Measurements from ENCODE around the gene PRICKLE2.
A peak's percentile ranks its signal among the peaks of the same experiment; 100 is the strongest.

The PRICKLE2 gene

DNA sequence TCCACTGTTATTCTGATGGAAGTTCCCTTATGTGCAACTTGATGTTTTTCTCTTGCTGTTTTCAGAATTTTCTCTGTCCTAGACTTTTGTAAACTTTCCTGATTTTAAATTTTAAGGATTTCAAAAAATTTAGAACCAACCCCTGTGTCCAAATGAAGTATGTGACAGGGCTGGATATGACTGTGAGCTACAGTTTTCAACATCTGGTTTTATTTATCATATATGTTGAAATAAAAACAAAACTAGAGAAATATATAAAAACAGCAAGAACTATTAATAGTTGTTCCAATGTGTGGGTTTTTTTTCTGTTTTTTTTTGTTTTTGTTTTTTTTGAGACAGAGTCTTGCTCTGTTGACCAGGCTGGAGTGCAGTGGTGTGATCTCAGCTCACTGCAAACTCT, 154.6 kb downstream of the PRICKLE2 start:
- DNase-seq, result no peak

DNA sequence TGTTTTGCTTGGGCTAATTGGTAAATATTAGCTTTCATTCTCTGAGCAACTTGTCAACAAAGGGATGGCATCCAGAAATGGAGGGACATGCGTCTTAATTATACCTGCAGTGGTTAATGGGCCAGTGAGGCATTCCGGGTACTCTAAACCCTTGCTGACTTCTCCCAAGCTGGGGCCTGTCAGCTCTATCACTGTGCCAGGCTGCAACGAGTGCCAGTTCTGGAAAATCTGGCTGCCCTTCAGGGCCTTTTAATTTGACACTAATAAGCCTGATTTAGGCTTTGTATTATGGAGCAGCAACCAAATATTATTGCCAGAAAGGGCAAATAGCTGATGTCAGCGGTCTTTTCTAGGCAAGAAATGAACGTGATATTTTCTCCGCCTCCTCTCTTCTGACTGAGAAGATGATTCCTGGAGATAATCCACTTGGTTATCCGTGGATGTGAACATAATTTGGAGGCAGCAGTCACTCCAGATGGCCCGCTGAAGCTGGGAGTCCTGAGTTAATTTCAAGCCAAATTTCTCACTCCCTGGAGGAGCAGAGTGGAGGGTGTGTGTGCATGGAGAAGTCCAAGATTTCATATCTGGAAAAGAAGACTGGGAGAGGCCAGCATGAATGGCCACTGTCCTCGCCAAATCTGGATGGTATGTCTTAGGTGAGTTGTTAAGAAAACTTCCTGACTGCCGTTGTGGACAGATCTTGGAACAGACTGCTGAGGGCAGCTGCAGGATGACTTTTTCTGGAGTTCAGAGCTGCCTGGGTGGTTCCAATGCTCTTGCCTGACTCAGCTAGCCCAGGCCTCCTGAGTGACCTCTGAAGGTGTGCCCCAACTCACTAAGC, 157.5 kb downstream of the PRICKLE2 start:
- no peak for DNase-seq

DNA sequence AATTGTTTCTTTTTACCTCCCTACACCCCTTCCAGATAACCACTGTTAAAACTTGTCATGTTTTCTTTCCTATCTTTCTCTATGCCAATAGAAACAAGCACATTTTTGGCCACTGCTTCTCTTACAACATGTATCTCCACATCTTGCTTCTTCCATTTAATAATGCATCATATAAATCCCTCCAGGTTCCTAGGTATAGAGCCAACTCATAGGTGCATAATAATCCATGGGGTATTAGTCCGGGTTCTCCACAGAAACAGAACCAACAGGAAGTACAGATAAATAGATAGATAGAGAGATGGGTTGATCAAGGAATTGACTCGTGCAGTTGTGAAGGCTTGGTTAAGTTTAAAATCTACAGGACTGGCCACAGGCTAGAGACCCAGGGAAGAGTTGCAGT, 160.5 kb downstream of the PRICKLE2 start:
- DNase-seq, result no peak

DNA sequence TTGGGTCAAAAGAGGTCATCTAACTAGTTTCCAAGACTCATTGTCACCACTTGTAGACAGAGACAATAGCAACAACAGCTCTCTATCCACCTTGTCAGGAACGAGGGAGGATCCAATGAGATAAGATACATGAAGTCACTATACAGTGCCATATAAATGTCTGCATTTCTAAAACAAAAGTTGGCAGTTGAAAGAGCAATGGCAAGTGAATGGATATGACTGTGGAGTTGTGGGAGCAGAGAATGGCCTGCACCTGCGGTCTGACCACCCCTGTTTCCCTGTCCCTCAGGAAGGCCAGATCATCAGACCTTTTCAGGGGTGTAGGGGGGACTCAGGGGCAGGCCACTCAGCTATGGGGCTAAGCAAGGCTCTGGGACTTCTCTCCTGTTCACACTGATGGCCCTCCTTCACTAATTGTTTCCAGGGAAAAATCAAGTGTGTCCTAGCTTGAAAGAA, 161.3 kb downstream of the PRICKLE2 start:
- DNase-seq, result no peak

DNA sequence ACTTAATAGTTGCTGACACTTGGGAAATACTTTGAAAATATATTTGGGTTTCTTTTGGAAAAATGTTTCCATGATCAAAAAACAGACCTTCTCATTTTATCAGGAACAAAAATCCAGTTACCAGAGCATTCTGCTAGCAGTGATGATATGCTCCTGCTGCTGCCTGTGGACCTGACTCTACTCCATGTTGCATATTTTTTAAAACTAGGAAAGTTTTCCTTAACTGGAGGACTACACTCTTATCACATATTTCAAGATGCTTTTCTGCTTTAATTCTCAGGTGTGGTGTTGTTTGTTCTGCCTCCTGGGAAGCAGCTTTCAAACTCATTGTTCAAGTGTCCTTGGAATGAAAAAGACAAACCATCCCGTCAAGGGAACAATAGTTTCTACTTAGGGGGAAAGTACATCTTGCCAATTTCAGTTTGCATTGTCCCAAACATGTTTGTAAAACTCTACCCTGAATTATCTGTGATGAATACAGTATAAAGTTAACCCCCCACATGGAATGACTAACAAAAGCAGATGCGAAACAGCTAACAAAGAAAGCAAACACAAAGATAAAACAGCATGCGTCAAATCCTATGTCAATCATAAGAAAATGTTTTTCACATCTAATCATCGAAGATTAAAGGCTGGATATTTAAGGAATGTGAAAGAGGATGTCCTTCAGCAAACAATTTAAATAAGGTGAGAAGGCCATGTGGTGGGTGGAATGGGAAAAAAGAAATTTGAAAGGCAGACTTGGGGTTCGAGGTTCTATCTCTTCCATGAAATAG, 161.9 kb downstream of the PRICKLE2 start:
- no peak for DNase-seq

DNA sequence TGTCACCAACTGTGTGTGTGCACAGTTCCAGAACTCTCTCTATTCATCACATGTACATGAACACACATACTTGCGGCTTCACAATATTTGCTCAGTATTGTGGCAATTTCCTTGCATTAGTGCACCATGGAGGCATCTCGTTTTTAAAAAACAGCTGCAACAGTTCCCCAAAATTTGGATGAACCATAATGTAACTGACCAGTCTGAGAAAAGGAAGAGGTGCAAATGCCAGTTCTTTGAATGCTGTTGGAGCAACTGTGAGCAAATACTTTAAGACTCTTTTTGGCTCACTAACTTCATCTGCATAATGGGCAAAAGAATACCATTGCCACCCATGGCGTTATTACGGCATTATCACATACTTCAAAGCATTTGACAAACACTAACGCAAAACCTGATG, 163.6 kb downstream of the PRICKLE2 start:
- DNase-seq, result no peak

DNA sequence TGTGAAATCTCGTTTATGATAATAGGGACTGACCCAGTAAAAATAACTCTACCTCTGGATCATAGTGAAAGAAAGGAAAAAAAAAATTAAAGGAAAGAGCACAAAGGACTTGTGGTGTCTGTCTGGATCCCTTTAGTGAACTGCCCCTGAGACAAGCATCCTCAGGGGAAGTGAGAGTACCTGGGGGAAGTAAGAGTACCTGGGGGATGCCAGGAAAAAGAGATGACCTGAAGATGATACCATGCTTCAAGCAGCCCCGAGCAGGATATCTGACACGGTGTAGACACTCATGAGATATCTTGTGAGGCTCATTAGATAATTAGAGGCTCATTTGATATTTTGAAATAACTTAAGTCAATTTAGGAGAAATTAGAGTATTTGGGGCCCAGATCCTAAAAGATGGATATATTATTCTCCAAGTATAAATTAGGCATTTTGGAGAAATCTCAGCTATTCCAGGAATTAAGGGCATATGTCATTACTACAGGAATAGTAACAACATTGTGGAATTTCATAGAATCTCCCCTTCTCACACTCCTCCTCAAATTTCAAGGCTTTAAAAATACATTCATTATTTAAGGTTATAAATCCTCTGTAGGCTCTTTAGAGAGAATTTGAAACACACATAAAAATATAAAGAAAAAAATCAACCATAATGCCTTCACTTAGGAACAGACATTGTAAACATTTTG, 165.6 kb downstream of the PRICKLE2 start:
- no peak for DNase-seq

DNA sequence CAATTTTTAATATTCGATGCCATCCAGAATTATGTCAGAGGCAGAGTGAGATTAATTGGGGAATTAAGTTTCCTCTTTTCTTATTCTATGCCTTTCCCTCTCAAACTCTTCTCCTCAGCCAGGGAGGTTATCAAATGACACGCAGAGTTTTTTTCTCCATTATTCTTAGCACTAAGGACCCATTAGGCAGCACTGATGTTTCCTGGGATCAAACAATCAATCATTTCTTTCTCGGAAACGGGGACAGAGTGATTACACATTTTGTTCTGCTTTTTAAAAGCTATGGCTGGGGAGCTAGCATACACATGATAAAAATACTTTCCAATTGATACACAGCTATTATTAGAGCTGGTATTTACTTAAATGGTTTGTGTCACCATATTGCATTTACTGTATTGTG, 166.7 kb downstream of the PRICKLE2 start:
- DNase-seq, result peak in 2 of 3 experiments; percentile 15 to 77

DNA sequence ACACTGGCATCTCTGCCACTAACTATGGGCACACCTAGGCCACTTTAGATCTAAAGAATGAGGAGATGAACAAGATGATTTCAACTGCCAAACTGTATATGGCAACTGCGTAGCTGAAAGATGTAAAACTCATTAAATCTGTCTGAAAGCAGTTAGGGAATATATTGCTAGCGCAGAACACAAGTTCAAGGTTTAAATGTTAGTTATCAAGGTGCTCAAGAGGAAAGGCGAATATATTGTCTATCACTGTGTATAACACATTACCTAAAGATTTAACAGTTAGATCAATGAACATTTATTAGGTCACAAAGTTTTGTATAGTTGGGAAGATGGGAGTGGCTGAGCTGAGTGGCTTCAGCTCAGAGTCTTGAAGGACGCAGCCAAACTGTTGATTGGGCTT, 168.0 kb downstream of the PRICKLE2 start:
- DNase-seq, result no peak

DNA sequence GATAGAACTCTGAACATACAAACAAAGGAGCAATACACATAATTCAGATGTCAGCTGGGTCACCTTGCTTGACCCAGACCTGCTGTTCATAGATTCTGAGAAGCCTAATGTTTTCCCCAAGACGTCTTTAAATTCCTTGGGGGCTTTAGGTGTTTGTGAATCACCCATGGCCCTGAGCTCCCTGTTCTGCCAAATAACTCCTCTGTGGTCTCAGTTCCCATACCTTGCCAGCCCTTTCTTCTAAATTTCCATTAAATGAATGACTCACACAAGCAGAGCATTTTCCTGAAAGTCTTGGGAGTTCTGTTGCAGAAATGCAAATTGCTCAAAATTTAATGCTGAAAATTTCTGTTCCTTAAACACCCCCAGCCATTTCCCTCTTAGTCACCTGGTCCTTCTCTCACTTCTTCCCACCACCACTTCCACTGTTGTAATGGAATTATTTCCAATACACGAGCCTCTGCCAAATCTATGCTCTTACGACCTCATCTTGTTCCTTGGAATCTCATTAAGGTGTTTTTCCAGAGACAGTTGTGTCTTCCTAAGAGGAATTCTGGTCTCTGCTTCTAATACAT, 168.6 kb downstream of the PRICKLE2 start:
- no peak for DNase-seq

DNA sequence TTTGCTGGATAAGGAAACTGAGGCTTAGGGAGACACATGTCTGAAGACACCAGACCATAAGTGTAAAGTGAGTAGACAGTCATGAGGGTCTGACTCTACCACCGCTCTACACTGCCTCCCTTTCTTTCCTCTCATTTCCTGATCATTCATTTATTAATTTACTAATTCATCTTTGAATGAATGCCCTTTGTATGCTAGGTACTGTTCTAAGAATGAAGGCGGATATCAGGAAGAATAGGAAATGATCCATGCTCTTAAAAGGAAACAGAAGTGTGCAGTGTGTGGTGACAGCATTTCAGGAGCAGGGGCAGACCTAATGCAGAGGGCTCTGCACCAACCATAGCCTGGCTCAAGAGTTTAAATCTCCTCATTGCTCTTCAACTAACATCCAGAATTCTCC, 170.2 kb downstream of the PRICKLE2 start:
- no peak for DNase-seq

DNA sequence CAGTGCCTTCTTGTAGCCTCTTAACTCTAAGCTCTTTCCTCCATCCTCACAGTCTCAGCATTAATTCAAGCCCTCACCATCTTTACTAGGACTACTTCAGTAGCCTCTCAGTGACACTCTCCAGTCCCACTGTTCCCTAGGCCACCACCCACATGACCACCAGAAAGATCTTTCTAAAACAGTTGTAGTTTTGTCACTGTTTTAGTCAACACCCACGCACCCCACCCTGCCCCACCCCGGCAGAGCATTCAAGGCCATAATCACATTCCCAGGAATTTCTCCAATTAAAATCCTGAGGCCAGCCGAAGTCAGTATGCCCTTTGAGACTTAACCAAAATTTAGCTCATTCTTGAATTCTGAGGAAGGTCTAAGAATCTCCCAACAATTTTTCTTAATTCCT, 170.8 kb downstream of the PRICKLE2 start:
- DNase-seq, result no peak

DNA sequence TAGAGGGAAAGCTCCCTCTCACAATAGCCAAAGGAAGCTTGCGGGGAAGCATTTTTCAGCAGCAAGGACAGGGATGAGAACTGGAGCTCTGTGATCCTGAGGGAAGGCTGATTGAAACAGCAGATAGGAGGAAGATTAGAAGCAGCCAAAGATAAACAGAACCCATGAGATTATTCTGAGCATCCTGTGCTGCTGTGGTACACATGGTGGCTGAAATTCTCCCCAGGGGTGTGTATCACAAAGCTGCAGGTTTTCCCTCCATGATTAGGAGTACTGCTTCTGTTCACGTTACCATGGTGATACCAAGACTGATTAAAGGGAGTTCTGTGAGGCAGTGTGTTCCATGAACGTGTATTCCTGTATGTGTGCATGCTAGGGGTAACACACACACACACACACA, 171.7 kb downstream of the PRICKLE2 start:
- DNase-seq, result peak in 2 of 3 experiments; percentile 30 to 66

DNA sequence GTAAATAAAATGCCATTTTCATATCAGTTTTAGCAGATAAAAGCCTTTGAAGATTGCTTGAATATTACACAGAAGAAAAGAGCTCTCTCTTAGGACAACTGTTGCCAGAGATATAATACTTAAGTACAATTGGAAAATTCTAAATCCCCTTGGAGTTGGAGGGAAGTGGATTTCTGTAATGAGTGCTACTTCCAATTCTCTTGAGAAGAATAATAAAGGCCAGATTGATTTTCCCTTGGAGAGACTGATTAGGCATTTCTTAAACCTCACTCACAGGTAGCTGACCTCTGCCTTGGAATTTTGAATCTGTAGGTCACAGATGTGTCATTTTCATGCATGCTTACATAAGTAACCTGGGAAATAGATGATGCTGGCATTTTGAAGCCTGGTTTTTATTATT, 172.1 kb downstream of the PRICKLE2 start:
- DNase-seq, result no peak

DNA sequence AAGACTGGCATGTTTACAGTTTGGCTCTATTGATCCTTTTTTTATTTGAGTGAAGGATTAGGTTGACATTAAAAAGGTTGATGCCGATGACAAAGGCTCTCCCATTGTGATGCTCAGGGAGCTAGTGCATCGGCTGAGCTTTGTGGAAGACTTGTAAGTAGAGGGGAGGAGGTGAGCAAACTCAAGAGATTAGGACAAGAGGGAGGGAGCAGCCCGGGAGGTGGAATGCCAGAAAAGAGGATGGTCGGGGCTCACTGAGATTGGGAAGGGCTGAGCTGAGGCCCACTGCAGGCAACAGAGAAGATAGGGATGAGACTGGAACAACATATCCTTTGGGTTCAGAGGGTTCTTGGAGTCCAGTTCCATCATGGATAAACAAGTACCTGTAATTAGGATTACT, 175.4 kb downstream of the PRICKLE2 start:
- DNase-seq, result no peak

DNA sequence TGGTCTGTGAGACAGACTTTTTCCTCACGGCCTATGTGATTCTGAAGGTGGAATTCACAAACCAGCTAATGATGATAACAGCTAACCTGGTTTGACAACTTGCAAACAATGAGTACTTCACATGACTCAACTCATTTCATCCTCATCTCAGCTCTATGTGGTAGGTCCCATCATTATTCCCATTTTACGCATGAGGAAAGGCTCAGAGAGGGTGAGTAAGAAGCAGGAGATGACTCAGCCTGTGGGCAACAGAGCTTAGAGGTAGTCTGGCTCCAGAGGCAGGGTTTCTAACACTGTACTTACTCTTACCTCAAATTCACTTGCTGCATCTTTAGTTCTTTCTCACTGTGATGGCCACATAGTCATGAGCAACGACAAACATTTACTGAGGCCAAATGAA, 176.1 kb downstream of the PRICKLE2 start:
- no peak for DNase-seq

DNA sequence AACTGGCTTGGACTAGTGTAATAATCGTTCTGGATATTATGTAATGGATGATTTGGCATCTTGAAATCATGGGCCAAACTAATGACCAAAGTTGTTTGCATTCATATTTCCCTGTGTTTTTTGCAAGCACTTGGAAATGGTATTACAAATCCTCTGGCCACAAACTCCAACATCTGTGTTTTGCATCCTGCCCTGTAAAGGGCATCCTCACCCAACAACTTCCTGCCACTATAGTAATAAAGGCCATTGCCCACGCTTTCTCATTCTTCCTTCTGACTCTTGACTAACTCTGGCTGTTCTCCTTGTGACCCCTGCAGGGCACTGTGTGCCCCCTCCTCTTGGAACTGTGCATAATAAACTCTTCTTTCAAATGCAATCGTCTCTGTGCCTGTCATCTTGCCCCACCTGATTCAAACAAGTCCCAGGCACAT, 176.6 kb downstream of the PRICKLE2 start:
- no peak for DNase-seq

DNA sequence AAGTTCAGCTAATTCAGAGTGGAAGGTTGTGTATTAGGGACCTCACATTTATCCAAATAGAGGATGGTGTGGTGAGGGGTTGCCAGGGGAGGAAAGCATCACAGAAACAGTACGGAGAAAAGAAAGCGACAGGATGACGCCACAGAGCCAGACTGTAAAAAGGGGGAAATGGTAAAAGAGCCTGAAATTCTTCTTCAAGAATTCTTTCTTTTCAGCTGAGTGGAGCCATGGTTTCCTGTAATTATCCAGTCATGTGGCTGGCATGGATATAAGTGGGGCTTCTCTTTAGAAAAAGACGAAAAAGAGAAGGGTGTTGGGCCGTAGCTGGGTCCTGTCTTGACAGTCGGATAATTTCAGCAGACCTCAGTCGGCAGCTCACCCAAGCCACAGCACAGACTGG, 177.5 kb downstream of the PRICKLE2 start:
- DNase-seq, result no peak

DNA sequence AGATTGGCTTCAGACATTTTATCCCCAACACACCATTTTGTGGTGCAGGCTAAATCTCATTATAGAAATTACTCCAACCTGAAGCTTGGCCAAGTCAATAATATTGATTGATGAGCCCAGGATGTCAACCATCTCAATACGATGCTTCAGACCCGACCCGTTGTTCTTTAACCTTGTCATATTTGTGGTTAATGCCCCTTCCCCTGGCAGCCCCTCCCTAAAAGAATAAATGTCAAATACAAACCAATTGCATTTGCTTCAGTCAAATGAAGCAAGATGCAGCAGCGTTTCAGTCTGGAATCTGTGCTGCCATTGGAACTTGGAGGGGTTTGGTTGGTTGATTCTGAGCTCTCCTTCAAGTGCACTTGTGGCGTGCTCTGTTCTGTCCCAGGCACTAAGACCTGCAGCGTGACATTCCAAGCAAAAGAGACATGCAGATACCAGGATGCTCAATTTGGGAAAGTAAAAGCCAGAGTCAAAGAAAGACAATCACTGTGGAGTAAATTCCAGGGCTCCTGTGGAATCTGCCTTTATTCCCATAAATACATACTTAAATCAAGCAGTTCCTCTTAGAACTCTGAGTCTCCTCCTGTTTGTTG, 178.2 kb downstream of the PRICKLE2 start:
- peak in 1 of 3 experiments; percentile 34 for DNase-seq

DNA sequence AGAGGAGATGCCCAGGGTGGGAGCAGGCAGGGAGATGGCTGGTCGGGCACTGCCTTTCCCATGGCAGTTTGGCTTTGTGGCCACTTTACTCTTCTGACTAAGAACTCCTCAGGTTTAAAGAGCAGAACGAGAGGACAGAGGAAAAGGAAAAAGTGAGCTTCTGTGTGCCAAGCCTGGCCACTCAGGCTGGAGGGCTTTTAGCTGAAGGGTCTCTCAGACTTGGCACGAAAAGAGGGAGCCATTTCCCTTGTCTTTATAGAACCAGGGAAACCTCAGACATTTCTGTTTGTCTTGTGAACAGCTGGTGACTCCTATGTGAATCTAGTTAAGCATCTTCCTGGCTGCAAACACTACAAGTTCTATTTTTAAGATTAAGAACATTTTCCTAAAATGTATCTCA, 178.7 kb downstream of the PRICKLE2 start:
- peak in 1 of 3 experiments; percentile 72 for DNase-seq

DNA sequence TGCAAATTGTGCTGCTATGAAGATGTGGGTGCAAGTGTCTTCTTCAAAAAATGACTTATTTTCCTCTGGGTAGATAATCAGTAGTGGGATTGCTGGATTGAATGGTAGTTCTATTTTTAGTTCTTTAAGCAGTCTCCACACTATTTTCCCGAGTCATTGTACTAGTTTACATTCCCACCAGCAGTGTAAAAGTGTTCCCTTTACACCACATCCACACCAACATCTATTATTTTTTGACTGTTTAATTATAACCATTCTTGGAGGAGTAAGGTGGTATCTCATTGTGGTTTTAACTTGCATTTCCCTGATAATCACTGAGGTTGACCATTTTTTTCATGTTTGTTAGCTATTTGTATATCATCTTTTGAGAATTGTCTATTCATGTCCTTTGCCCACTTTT, 182.3 kb downstream of the PRICKLE2 start:
- DNase-seq, result no peak
